ENCODE data around the gene SRSF3.

The SRSF3 gene

GRCh38 chr6:36594029-36594815 lies at the start of gene SRSF3:
Gene SRSF3, plus strand, starts transcription at chr6:36594362. Its CDS starts 2,401 bp downstream, at chr6:36596763.
- DNase-seq = peak; percentile 95

- DNase-seq = no peak
Measured at GRCh38 chr6:36545767-36546307, 48.3 kb upstream of the SRSF3 start.

- no peak for DNase-seq
Measured at GRCh38 chr6:36546308-36546919, 47.7 kb upstream of the SRSF3 start.

DNA sequence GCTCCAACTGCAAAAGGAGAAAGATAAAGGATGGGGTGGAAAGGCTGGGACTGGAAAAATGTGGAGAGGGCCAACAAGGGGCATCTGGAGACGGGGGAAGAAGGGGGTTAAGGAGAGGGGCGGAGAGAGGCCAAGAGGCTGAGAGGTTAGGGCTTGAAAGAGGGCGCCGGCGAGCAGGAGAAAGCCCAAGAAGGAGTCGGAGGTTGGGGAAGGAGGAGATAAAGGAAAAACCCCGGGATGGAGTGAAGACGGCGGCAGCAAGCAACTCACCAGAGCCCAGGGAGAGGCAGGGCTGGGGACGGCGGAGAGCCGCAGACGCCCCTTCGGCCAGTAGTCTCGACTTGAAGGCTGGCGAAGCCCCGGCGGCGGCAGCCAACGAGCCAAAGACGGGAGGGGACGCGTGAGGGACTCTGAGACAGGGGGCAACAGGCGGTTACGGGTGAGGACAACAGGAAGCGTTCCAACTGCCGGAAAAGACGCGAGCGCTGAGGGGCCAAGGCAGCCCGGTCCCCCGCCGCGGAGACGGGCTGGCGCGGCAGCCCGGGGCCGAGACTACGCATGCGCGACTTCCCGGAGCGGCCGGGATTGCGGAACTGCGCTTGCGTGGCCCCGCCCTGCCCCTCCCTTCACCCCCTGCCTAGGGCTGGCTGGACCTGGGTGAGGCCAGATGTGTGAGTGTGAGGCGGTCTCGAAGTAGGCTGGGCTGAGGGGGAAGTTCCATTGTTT lies 47.1 kb upstream of the SRSF3 start, which contains the start of gene STK38:
Gene STK38, minus strand, starts transcription at position 560 of the 726 bp plus-strand sequence. CDS start 7,277 bp downstream, outside the sequence.
- DNase-seq = peak; percentile 83

DNA sequence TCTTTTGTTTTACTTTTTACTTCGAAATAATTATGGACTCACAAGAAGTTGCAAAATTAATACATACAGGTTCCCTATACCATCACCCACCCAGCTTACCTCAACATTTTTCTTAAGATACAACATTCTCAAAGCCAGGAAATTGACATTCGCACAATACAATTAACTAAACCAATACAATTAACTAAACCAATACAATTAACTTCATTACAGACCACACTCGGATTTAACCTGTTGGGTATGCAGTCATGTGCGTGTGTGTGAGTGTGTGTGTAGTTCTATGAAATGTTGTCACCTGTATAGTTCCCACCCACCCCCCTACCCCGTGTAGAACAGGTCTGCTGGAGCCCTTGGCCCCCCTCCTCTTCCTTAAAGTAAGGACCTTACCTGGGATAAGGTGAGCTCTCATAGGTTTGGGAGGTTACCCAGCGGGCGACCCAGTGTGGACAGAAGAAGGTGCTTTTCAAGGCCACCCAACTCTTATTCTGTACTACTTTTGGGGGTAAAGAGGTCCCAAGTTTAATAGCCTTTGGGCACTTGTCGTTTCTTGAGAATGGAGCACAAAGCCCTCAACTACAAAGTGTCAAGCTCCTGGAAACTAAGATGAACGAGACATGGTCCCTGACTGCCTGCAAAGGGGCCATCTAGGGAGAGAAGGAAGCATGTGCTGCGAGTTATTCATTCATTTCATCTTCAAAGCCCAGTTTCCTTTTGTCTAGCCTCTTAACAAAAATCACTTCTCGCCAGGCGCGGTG lies 46.3 kb upstream of the SRSF3 start:
- DNase-seq = no peak

GRCh38 chr6:36548401-36548743 lies 45.8 kb upstream of the SRSF3 start:
- DNase-seq = no peak

GRCh38 chr6:36550473-36551000 lies 43.6 kb upstream of the SRSF3 start:
- DNase-seq = no peak

- no peak for DNase-seq
Measured at GRCh38 chr6:36555750-36556252, 38.4 kb upstream of the SRSF3 start.

DNA sequence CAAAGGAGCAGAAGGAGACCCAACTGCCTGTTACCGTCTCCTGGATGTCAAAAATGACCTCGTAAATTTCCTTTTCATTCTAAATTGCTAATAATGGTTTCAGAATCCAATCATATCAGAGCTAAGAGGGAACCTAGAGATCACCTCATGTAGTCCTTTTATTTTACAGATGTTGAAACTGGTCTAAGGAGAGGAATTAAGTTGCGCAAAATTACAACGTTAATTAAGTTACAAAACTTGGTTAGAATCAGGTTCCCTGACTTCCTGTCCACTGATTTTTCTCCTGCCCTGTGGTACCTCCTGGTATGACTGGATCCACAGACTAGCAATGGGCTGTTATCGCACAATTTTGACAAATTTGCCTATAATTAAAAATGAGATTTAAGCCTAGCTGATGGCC lies 37.9 kb upstream of the SRSF3 start:
- DNase-seq = no peak

- no peak for DNase-seq
Measured at GRCh38 chr6:36559011-36559793, 35.0 kb upstream of the SRSF3 start.

DNA sequence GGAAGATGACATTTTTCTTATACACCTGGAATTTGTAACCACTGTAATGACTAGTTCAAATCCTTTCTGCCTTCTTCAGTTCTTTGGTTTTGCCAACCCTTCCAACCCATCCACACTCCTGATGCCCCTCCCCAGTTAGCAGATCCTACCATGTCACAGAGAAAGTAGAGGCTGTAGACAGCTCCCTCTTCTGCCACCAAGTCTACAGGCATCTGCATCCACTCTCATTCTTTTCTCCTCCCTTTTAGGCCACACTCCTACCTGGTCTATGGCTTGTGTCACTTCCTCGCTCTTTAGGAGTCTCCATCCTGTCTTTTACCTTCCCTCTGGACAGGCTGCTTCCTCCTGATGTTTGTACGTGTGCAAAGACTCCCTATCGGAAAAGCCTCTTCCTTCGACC lies 33.3 kb upstream of the SRSF3 start:
- no peak for DNase-seq

GRCh38 chr6:36563237-36563927 lies 30.8 kb upstream of the SRSF3 start:
- no peak for DNase-seq

- DNase-seq = no peak
Measured at GRCh38 chr6:36563928-36564284, 30.3 kb upstream of the SRSF3 start.

DNA sequence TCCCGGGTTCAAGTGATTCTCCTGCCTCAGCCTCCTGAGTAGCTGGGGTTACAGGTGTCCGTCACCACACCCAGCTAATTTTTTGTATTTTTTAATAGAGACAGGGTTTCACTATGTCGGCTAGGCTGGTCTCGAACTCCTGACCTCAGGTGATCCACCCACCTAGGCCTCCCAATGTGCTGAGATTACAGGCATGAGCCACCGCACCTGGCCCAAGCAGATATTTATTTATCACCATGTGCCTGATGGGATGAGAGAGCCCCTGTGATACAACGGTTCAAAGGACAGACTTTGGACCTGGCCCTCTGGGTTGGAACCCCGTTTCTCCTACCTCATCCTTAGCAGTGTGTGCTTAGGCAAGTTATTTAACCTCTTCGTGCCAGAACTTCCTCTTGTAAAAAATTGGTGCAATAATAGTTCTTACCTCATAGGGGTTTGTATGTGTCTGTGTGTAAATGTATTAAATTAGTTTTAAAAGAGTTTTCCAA lies 27.7 kb upstream of the SRSF3 start:
- DNase-seq = no peak

DNA sequence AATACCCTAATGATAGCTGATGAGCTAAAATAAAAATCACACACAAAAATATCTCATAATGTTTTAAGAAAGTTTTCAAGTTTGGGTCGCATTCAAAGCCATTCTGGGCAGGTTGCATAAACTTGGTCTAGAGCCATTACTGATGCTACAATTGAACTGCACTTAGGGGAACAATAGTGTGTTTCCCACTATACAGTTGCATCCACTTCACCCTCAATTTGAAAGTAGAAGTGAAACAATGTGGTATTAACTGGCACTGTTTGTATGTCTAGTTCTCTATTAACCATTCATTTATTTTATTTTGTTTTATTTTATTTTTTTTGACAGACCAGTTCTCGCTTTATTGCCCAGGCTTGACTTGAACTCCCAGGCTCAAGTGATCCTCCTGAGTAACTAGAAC lies 23.9 kb upstream of the SRSF3 start:
- DNase-seq = no peak

DNA sequence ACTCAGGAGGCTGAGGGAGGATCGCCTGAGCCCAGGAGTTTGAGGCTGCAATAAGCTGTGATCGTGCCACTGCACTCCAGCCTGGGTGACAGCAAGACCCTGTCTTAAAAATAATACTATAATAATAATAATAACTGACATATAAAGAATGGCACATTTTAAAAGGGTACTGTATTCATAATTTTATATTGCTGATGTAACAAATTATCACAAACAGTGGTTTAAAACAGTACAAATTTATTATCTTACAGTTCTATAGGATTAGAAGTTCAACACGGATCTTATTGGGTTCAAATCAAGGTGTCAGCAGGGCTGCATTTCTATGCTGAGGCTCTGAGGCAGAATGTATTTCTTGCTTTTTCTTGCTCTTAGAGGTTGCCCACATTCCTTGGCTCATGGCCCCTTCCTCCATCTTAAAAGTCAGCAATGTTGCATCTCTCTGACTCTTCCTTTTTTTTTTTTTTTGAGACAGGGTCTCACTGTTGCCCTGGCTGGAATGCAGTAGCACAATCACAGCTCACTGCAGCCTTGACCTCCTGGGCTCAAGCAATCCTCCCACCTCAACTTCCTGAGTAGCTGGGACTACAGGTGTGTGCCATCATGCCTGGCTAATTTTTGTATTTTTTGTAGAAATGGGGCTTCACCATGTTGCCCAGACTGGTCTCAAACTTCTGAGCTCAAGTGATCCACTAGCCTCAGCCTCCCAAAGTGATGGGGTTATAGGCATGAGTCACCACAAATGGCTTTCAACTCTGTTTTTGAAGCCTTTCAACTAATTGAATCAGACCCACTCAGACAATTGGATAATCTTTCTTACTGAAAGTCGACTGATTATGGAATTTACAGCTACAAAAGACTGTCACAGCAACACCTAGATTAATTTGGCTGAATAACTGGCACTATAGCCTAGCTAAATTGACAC lies 22.8 kb upstream of the SRSF3 start:
- DNase-seq = no peak

DNA sequence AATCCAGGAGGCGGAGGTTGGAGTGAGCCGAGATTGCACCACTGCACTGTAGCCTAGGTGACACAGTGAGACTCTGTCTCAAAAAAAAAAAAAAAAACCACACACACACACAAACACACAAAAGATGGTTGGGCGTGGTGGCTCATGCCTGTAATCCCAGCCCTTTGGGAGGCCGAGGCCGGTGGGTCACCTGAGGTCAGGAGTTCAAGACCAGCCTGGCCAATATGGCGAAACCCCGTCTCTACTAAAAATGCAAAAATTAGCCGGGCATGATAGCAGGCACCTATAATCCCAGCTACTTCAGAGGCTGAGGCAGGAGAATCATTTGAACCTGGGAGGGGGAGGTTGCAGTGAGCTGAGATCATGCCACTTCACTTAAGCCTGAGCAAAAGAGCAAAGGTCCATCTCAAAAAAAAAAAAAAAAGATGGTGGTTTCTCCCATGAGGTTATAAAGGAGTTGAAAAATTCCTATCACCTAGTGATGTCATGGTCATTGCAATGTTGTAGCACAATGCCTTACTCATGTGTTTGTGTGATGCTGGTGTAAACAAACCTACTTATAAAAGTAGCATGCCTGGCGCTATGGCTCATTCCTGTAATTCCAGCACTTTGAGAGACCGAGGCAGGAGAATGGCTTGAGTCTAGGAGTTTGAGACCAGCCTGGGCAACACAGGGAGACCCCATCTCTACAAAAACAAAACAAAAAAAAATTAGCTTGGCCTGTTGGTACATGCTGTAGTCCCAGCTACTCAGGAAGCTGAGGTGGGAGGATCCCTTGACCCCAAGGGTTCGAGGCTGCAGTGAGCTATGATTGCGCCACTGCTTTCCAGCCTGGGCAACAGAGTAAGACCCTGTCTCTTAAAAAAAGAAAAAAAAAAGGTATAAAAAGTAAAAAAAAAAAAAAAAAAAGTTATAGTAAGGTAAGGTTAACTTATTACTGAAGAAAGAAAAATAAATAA lies 21.5 kb upstream of the SRSF3 start:
- DNase-seq = peak; percentile 18

DNA sequence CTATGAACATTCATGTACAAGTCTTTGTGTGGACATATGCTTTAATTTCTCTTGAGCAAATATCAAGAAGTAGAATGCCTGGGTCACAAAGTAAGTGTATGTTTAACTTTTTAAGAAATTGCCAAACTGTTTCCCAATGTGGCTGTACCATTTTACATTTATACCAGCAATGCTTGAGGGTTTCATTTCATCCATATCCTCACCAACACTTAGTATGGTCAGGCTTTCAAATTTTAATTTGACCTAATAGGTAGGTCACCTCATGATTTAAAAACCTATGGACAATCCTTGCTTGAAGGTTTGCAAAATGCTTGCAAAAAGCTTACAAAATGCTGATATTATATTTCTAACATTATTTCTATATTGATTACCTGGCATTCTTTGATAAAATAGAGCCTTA lies 19.5 kb upstream of the SRSF3 start:
- DNase-seq = no peak

All from T1000 (cell line).